Measurements from ENCODE around the gene LTA4H.
"Not testable (repeated sequence)": the region's sequence is repeated elsewhere in the genome, so short reads cannot be mapped to it uniquely, and the experiment has no call there.

The LTA4H gene

DNA sequence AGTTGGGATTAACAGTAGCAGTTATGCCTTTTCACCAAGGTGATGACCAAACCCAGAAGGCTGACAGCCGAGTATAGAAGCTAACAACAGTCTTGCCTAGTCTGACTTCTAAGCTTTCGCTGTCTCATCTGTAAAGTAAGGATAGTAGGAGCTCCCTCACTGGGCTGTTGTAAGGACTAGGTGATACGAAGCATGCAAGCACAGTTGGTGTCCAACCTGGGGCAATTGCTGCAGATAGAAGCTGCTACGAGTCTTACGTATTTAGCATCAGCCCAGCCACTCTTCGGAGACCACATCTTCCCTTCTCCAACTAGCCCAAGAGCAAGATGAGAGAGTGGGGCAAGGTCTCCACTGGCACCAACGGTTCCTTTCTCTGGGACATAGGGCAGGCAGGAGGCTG is 45.3 kb downstream of the LTA4H start:
- DNase-seq (ENCODE audit: low read depth, low spot score): peak; percentile 7

DNA sequence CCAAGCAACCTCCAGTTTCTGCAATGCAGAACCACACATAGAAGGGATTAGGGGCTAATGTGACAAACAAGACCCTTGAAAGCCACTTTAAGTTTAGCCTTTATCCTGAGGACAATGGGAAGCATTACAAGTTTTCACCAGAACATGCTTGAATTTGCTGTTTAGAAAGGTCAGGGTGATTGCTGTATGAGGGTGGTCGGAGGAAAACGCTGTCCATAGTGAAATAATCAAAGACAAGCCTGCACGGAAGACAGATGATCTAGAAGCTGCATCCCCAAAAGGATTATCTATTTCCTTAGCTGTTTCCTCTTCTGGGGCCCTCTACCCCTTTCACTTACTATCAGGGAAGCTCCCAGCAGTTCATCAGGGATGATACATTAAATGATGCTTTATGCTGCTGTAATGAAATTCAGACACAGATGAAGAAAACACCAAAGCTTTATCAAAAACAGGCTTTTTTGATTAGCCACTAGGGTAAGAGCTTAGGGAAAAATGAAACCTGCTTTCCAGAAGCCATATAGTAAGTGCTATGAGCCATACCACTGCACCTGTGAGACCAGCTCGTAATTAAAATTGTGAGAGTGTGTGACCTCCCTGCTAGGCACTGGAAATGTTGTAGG is 45.8 kb downstream of the LTA4H start:
- no peak for DNase-seq (ENCODE audit: low read depth, low spot score)

DNA sequence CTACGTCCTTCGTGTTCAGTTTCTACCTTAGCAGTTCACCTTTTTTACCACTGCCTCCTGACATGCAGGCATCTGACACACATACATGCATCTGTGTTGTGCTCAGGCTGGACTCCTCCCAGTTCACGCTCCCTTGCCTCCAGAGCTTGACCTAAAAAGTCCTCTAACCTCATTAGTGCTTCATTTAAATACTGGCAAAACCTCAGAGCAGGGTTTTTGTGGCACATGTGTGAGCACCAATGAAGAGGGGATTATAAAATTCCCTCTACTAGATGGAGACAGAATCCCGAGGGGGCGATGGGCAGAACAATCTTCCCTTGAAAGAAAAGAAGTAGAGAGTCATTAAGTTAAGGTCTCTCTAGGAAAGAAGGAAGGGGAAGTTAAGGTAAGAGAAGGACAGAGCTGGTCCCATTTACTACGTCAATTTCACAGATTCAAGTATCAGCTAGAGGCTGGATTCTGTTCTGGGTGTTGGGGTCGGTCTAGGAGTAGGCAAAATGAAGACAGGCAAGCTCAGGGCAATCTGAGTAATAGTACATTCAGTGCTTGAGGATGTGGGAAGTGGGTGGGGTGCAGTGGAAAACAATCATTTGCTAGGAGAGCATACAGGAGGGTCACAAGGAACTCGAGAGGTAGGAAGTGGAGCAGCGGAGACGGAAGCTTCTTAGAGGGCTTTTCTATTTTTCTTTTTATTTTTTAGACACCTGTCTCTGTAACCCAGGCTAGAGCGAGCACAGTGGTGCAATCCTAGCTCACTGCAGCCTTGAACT is 46.7 kb downstream of the LTA4H start:
- no peak for DNase-seq (ENCODE audit: low read depth, low spot score)

DNA sequence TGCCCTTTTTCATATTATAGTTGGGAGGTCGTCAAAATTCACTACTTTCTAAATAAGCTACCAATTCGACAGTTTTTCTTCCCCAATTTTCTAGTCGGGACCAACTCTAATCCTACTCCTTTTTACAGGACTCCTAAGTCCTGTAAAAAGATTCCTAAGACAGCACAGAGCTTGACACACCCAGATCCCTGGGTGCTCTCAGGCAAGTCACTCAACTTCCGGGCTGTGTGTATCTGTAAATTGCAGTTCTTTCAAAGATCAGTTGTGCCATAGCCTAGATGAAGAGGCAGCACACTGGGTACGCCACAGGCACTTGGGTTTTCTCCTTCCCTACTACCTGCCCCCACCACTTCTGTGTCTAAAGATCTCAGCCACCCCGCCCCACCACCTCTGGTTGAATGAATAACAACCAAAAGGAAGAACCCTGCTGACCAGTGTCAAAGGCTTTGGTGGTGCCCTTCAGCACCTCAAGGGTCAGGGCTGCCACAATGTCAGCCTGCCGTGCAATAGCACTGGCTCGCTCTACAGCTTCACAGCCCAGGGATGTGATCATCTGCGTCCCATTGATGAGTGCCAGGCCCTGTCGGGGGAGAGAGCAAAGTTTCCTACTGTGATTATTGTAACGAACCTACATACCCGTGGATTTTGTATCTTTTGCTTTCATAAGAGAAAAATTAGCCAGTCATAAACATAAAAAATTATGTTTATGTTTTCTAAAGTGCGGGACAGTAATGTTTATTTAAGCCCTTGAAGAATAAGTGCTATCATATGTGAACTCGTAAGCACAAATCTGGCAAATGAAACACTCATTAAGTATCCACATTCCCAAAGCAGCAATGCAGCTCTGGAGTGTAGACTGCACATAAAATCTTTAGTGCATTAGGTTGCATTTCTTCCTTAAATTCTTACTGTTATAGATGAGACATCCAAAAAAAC is 48.5 kb downstream of the LTA4H start:
- DNase-seq (ENCODE audit: low read depth, low spot score): no peak

DNA sequence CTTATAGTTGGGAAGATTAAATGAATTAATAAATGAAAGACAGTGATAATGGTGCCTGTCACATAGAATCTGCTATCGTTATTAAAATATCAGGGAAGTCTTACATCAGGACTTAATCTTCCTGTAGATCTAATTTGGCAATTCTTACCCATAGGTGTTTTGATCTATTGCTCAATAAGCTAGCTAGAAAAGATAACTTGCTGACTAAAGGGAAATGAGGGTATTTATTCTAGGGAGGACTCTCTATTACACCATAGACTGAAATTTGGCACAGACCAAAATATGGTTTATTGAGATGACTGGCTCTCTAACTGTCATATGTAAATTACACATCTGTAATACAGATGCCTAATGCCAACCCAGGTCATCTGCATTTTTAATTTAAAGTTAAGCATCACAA is 50.7 kb downstream of the LTA4H start:
- no peak for DNase-seq (ENCODE audit: low read depth, low spot score)

DNA sequence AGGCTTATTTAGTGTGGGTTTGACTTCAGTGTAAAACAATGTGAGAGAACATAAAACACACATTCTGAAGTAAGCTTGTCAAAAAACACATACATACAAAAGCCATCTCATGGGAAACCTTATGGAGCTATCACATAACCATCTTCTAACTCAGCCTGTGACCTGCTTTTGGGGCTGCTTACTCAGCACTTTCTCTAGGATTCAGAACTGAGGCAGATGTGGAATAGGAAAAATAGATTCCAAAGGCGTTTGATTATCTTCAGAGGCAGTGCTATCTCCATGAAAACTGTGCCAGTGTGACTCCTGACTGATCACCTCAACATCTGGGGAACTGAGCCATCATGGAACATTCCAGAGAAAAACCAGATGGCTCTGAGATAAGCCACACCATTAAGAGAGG is 52.8 kb downstream of the LTA4H start:
- DNase-seq (ENCODE audit: low read depth, low spot score): no peak

DNA sequence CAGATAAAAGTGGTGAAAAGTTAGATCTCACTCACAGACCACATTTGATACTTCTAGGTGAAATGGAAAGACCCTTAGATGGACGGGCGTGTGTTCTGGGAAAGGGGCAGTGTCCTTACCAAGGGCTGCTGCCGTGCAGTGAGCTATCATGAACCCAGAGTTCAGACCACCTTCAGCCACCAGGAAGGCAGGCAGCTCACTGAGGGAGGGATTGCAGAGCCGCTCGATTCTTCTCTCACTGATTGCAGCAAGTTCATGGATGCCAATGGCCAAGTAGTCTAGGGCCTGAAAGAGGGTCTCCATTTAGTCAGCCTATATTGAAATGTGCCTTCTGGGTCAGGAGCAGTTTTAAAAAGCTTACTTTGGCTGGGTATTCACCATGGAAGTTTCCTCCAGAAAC is 55.0 kb downstream of the LTA4H start:
- DNase-seq (ENCODE audit: low read depth, low spot score): no peak

DNA sequence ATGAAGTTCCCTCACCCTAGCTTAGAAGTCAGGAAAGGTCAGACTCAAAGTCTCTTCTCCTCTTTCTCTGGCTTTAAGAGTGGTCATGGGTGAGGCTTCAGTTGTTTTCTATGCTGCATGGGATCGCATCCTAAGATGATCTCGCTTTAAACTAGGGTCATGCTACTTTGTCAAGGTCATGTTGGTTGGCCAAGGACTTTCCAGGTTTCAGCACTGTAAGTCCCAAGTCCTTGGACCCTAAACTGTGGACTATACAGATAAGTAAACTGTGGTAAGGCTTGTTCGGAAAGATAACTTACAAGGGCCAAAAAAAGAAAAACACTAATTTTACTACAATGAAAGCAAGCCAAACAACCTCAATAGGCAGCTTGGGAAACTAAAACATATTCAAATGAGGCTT is 56.6 kb downstream of the LTA4H start:
- no peak for DNase-seq (ENCODE audit: low read depth, low spot score)

DNA sequence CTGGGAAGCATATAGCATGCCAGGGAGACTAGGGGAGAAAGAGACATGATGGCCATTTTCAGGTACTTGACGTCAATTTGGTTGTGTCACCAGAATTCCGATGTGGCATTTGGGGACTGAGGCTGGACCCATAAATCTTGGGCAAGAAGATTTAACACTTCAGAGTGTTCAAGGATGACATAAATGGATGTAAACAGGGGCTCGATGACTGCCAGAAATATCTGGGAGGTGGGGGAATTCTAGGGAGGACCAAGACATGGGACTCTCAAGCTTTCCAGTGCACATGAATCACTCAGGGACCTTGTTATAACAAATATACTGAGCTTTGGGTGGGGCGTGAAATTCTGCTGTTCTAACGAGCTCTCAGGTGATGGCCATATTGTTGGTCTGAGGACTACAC is 57.0 kb downstream of the LTA4H start:
- DNase-seq (ENCODE audit: low read depth, low spot score): no peak

DNA sequence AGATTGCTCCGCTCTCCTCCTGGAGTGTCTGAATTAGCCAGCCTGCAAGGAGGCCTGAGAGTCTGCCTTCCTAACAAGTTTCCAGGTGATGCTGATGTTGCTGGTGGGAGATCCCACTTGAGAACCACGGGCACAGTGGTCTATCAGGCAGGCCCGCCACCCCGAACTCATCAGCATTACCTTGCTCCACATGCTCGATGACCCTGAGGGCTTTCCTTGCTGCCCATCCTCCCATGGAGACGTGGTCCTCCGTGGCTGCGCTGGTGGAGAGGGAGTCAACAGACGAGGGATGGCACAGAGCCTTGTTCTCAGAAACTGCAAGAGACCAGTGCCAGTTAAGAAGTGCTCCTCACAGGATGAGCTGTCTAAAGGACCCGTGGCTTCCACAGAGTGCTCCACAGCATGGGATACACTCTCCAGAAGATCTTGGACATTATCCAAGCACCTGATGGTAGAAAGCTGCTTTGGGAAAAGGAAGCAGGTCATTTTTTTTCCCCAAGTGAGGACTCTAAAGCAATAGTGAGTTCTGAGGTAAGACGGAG is 57.6 kb downstream of the LTA4H start:
- no peak for DNase-seq (ENCODE audit: low read depth, low spot score)

DNA sequence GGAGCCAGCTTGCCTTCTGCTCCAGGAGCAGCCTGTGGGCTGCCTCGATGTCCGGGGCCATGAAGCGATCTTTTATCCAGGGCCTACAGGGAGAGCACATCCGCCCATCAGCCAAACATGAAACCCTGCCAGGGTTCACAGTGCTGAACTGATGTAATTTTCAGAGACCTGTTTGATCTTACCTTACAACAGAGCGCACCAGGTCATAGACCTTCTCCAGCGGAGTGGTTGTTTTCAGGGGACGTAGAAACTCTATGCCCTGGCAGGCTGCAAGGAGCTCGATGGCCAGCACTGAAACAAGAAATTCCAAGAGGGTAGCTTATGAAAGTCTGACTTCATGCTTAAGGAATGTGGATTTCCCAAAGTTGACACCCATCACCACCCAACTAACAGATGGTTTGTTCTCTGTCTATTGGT is 59.0 kb downstream of the LTA4H start:
- no peak for DNase-seq (ENCODE audit: low read depth, low spot score)

DNA sequence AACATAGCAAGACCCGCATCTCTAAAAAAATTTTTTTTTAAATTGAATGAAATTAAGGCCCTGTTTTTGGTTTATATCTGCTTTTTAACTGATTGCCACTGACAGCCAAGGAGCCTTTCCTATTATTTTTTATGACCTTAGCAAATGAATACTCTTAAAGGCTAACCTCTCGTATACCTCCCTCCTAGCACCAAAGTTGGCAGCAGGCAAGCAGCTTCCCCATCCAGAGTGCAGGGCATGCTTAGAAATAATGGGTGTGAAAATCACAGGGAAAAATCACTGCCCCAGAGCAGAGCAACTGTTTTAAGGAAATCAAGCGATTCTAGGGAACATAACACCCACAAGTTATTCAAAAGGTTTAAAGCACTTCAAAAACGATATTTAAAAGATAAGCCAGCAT is 59.9 kb downstream of the LTA4H start:
- no peak for DNase-seq (ENCODE audit: low read depth, low spot score)

DNA sequence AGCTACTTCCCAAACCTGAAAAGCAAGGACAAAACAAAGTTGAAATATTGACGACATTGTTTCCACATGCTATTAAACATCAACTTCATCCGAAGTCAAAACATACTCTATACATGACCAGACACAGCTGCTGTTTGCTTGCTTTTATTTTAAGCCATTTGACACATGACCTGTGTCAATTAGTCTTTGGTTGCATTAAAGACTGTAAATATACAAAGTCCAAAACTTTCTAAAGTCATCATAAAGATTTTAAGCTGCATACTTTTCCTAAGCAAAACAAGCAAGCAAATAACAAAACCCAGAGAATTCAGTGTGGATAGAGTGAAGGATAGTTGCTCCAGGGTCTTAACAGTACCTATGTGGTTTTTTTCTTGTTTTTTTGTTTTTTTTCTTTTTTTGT is 61.0 kb downstream of the LTA4H start:
- no peak for DNase-seq (ENCODE audit: low read depth, low spot score)

DNA sequence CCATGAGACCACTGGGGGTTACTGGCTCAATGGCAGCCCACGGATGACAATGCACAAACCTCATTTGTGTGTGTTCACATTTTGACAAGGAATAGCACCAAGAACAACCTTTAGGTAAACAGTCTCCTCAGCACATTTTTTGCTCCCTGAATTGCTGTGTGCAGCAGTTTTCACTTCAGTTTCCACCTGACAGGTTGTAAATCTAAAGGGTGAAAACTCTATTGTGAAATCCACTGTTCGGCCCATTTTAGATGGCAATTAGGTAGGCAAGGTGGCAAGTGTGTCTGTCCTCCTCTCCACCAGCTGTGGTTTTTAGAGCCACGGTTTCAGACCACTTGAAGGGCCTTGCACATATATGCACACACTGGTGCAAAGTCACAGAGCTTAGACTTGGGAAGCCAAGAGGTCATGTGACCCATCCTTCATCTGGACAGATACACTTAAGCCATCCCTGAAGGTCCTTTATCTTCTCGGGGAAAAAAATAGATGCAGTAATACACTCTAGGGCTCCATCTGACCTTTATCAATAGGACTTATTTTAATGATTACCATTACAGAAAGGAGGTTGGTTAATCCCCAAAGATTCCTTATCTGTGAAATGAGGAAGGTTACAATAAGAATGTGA is 62.4 kb downstream of the LTA4H start:
- DNase-seq (ENCODE audit: low read depth, low spot score): no peak

DNA sequence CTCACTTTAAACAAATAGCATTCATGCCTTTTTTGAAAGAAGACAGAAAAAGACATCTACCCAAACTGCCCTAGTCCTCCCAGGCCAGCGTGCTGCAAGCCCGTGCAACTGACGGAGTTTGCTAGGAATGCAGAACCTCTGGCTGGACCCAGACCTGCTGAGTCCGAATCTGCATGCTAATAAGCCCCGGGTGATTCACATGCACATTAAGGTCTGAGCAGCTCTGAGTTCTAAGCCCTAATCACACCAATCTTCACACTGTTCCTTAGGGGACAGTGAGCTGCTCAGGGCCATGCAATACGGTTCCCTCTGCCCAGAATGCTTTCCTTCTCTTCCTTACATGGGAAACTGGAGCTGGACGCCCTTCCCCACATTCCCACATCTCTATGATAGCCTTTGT is 64.5 kb downstream of the LTA4H start:
- DNase-seq (ENCODE audit: low read depth, low spot score): peak; percentile 90

DNA sequence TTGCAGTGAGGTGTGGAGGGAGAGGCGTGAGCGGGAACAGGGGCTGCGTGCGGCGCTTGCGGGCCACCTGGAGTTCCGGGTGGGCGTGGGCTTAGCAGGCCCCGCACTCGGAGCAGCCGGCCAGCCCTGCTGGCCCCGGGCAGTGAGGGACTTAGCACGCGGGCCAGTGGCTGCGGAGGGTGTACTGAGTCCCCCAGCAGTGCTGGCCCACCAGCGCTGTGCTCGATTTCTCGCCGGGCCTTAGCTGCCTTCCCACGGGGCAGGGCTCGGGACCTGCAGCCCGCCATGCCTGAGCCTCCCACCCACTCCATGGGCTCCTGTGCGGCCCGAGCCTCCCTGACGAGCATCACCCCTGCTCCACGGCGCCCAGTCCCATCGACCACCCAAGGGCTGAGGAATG is 66.3 kb downstream of the LTA4H start:
- DNase-seq (ENCODE audit: low read depth, low spot score): not testable (repeated sequence)

DNA sequence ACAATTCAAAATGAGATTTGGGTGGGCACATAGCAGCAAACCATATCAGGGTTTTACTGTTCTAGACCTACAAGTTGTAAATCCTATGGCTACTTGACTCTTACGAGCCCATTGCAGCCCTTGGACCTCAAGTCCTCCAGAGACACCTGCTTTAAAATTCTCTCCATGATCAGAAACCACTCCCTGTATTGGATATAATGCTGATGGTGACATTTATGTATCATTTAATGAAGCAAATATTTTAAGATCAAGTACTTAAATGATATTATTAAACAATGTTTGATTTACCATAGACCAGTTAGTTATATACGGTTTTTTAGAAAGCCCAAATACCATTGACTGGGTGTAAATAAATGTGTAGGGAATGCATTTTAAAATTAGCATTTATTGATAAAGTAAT is 68.1 kb downstream of the LTA4H start:
- no peak for DNase-seq (ENCODE audit: low read depth, low spot score)

DNA sequence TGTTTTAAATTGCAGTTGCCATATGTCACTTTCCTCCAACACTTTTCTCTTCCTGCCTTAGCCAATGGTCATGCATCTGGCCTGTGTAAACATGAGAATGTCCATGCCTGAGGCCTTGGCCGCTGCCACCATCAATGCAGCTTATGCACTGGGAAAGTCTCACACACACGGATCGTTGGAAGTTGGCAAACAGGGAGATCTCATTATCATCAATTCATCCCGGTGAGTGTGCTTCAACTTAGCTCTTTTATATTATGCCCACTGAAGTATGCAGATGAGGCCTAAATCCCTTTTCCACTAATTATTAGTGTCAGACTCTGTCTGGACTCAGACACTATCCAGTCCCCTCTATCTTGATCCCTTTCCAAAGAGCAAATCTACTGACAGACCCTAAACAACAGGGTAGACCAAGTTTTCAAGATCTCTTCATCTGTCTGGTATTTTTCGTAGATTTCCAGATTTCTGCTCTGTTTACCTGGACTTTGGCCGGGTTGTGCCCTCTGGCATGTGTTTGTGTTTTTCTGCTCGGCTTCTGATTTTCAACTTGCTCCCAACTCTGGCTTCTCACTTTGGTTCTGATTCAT is 69.0 kb downstream of the LTA4H start:
- DNase-seq (ENCODE audit: low read depth, low spot score): no peak

DNA sequence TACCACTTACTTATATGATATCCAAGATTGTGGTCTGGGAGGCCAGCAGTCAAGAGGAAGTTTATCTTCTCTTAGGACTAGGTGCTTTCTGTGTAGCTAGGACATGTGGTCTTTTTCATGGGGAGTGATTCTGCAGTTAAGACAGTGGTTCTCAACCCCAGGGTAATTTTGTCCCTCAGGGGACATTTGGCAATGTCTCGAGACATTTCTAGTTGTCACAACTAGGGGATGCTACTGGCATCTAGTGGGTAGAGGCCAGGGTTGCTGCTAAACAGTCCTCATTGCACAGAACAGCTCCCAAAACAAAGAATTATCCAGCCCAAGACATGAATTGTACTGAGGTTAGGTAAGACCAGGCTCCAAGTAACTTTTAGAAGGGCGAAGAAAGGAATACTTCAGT is 72.3 kb downstream of the LTA4H start:
- no peak for DNase-seq (ENCODE audit: low read depth, low spot score)

DNA sequence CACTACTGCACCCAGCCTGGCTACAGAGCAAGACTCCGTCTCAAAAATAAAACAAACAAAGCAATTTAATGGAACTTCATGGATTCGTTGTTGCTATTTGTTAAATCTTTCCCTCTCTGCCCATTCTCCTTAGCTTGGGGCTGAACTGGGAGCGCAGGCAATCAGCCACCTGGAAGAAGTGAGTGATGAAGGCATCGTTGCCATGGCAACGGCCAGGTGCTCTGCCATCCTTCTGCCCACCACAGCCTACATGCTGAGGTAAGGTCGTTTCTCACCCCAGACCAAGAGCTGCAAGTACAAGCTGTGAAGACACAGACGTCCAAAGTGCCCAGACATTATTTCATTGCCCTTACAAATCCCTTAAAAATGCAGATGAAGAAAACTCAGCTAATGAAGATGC is 73.2 kb downstream of the LTA4H start:
- no peak for DNase-seq (ENCODE audit: low read depth, low spot score)

DNA sequence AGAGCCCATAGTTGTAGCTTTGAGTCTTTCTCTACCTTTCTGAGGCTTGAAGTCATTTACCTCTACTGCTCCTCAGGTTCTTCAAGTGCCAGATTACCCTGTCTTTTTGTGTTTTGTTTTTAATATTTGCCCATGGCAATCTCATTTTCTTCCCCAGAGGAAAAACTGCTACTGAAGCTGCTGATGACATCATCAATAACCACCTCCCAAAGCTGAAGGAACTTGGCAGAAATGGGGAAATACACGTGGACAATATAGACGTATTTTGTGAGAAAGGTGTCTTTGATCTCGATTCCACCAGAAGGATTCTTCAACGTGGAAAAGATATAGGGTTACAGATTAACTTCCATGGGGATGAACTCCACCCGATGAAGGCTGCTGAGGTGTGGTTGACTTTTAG is 75.1 kb downstream of the LTA4H start:
- no peak for DNase-seq (ENCODE audit: low read depth, low spot score)
